Endothelial cell of umbilical vein (primary cell): ENCODE results near the gene HSP90AA1. TPM values are rescaled to one million over a fixed set of nuclear protein-coding genes. Genes with fewer than 3 reads are reported as not detected.

Source experiments
- BruUV-seq: library from RNA; stranded (reverse); fragments of 400-500 nt; replicated peaks from 2 replicates; lab custom pipeline; 2021; lab: Mats Ljungman, UMichigan
- CTCF ChIA-PET: fragments of 300-600, 350-600 bp; sonication (Branson Sonifier 250); formaldehyde crosslinking; loops from one replicate; lab custom pipeline; 2021; ENCODE audit warnings: antibody characterized with exemption, inconsistent platforms; lab: Charles Lee
- POLR2A ChIA-PET: fragments of 300-600, 350-600 bp; sonication (Branson Sonifier 250); formaldehyde crosslinking; loops from one replicate; lab custom pipeline; 2021; ENCODE audit warnings: antibody characterized with exemption, inconsistent platforms; lab: Charles Lee
- DNase-seq: peaks from one replicate; pipeline ENCODE4 v3.0.0-alpha.2; 2011; ENCODE audit warnings: low read depth, low spot score
- FAIRE-seq: peaks from 2 replicates; lab custom pipeline; 2011; peaks lifted over from hg19 to GRCh38; lab: Jason Lieb, UNC
- H2AFZ ChIP-seq: 2 replicates; pipeline ENCODE4 v1.6.0; 2012; ENCODE audit warnings: low read depth, low read length, control low read depth, inconsistent platforms
- H3K27ac ChIP-seq: 2 replicates; pipeline ENCODE4 v1.5.1; 2011; ENCODE audit warnings: low read depth, mild to moderate bottlenecking, control low read depth, low read length, moderate library complexity; ENCODE audit not compliant: insufficient read depth
- H3K27me3 ChIP-seq, 2 experiments: 2 replicates each; pipeline versions ENCODE4 v1.6.0 to v1.6.1; 2011; ENCODE audit warnings: low read length in 2 of 2, mixed read lengths in 1 of 2; ENCODE audit not compliant: control insufficient read depth in 2 of 2, insufficient read depth in 2 of 2
- H3K36me3 ChIP-seq, 2 experiments: 2 replicates in 1 of 2; 3 replicates in 1 of 2; pipeline ENCODE4 v1.5.1; 2011; ENCODE audit warnings: low read length in 2 of 2, mild to moderate bottlenecking in 1 of 2, moderate library complexity in 1 of 2; ENCODE audit not compliant: control insufficient read depth in 2 of 2, insufficient read depth in 2 of 2; ENCODE audit errors: extremely low read depth in 1 of 2
- H3K4me1 ChIP-seq: 3 replicates; pipeline ENCODE4 v1.5.1; 2011; ENCODE audit warnings: mild to moderate bottlenecking, low read length; ENCODE audit not compliant: control insufficient read depth, insufficient read depth; ENCODE audit errors: extremely low read depth
- H3K4me2 ChIP-seq: 2 replicates; pipeline ENCODE4 v1.6.1; 2011; ENCODE audit warnings: low read length, control low read depth, mixed read lengths; ENCODE audit not compliant: insufficient read depth
- H3K4me3 ChIP-seq, 3 experiments: fragments of 200-600 bp in 1 of 3; sonication (generic), shearing (Covaris generic) in 1 of 3; replicated peaks in 1 of 3; 2 replicates each; pipeline ENCODE4 v1.5.1; 2011 to 2016; ENCODE audit warnings: control low read depth in 3 of 3, low read length in 3 of 3, mild to moderate bottlenecking in 2 of 3, inconsistent platforms in 1 of 3, low read depth in 1 of 3, moderate library complexity in 1 of 3; ENCODE audit not compliant: insufficient read depth in 1 of 3
- H3K79me2 ChIP-seq: 2 replicates; pipeline ENCODE4 v1.6.0; 2012; ENCODE audit warnings: low read length, inconsistent platforms; ENCODE audit not compliant: control insufficient read depth, insufficient read depth
- H3K9ac ChIP-seq: replicated peaks from 2 replicates; pipeline ENCODE3; 2011; ENCODE audit warnings: low read length, control low read depth; ENCODE audit not compliant: insufficient read depth; ENCODE audit errors: extremely low read depth
- H3K9me1 ChIP-seq: replicated peaks from 3 replicates; pipeline ENCODE4 v1.6.0; 2011; ENCODE audit warnings: mild to moderate bottlenecking, low read length; ENCODE audit not compliant: control insufficient read depth, insufficient read depth; ENCODE audit errors: extremely low read depth
- H3K9me3 ChIP-seq: replicated peaks from 2 replicates; pipeline ENCODE4 v1.5.1; 2012; ENCODE audit warnings: low read length, inconsistent platforms; ENCODE audit not compliant: control insufficient read depth, insufficient read depth
- H4K20me1 ChIP-seq: replicated peaks from 2 replicates; pipeline ENCODE3; 2011; ENCODE audit warnings: mild to moderate bottlenecking, low read length; ENCODE audit not compliant: control insufficient read depth, insufficient read depth; ENCODE audit errors: extremely low read depth
- EZH2 ChIP-seq: IDR thresholded peaks from 2 replicates; pipeline ENCODE4 v1.6.1; 2012; ENCODE audit warnings: borderline replicate concordance, low read depth, mild to moderate bottlenecking, moderate library complexity, low read length, inconsistent platforms; ENCODE audit not compliant: severe bottlenecking
- FOS ChIP-seq: IDR thresholded peaks from 2 replicates; pipeline ENCODE4 v1.6.1; 2011; ENCODE audit warnings: mild to moderate bottlenecking, low read length, moderate library complexity, borderline replicate concordance; ENCODE audit not compliant: insufficient read depth
- GATA2 ChIP-seq: IDR thresholded peaks from 2 replicates; pipeline ENCODE4 v1.7.0; 2011; ENCODE audit warnings: low read depth, mild to moderate bottlenecking, moderate library complexity, mixed read lengths, low read length; ENCODE audit not compliant: insufficient read length, insufficient read depth
- JUN ChIP-seq: IDR thresholded peaks from 2 replicates; pipeline ENCODE4 v1.6.1; 2011; ENCODE audit warnings: borderline replicate concordance, low read depth; ENCODE audit not compliant: insufficient read length, insufficient read depth
- MYC ChIP-seq: IDR thresholded peaks from one replicate; pipeline ENCODE4 v1.6.1; 2011; ENCODE audit warnings: mild to moderate bottlenecking, low read depth, low read length
- POLR2A ChIP-seq: IDR thresholded peaks from 2 replicates; pipeline ENCODE4 v1.6.1; 2012; ENCODE audit warnings: low read depth, mild to moderate bottlenecking, control low read depth, low read length
- POLR2AphosphoS5 ChIP-seq: IDR thresholded peaks from 2 replicates; pipeline ENCODE4 v1.6.1; 2012; ENCODE audit warnings: low read depth, mild to moderate bottlenecking, control low read depth, low read length, moderate library complexity; ENCODE audit not compliant: insufficient read depth
- dilution Hi-C: fragments of 300-500 bp; cut with MboI; formaldehyde crosslinking; loops from one replicate; pipeline ENCODE4 v1.15.0; 2019; ENCODE audit warnings: low sequenced_read_pairs; ENCODE audit not compliant: extremely low pct_ligation_motif_present
- intact Hi-C: fragments of 100-400 bp; cut with micrococcal nuclease; formaldehyde crosslinking; loops from one replicate; pipeline ENCODE4 v1.10.0; 2022
- polyA plus RNA-seq, 4 experiments: library from polyadenylated mRNA; depleted of rRNA in 3 of 4; stranded (reverse) in 3 of 4; unstranded in 1 of 4; fragments of >200 nt; gene quantifications; 2 replicates each; pipeline versions ENCODE4 v1.2.1 to v1.2.3, GENCODE V29; 2011 to 2012; ENCODE audit warnings: missing spikeins in 1 of 4
- total RNA-seq: library from RNA; stranded (reverse); gene quantifications from 2 replicates; pipeline ENCODE4 v1.2.3, GENCODE V29; 2021
- TF ChIP-seq, protein P1 (sequence below), 2 donors: IDR thresholded peaks; 1 replicate in 1 of 2; 2 replicates in 1 of 2; pipeline ENCODE4 v1.5.1; 2011; ENCODE audit warnings: low read length in 2 of 2, mild to moderate bottlenecking in 2 of 2, moderate library complexity in 2 of 2, control low read depth in 1 of 2, inconsistent platforms in 1 of 2, low read depth in 1 of 2; ENCODE audit not compliant: insufficient read depth in 1 of 2; ENCODE audit errors: extremely low read depth in 1 of 2
- TF ChIP-seq, protein P2 (sequence below): IDR thresholded peaks from 2 replicates; pipeline ENCODE4 v1.6.1; 2011; ENCODE audit not compliant: insufficient read depth, insufficient read length

HSP90AA1 gene
- total and polyA plus RNA-seq, 2 donors (not counting 3 experiments of a cell fraction or from before 2014, with no cell fraction given), result 266 to 540 TPM

DNA sequence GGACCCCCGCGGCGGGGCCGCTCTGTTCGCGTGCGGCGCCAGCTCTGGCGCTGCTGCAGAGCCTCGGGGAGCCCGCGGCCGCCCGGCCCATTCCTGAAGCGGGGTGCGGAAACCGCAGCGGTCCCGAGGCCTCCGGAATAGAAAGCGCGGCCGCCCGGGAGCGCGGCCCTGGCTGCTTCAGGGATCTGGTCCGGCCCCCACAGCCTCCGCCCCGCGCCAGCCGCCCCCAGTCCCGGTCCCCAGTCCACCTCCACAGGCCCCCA is 204 bp downstream of the HSP90AA1 start:
- ChIA-PET POLR2A (no interaction called here), CTCF (no interaction called here)
- Histone ChIP-seq H3K79me2 (peaks cover 51% of the 10 kb centered on the region), H3K9me1 (no peaks in the 10 kb centered on the region), H4K20me1 (peaks cover 3% of the 10 kb centered on the region), H3K27me3 (no peaks in the 10 kb centered on the region), H3K9me3 (no peaks in the 10 kb centered on the region), H3K36me3 (peaks cover 15 to 23% of the 10 kb centered on the region in 2 experiments), H3K4me3 (peak overlapping the region; percentile 88 to 96 (median 96)), H3K27ac (peak overlapping the region; percentile 86), H2AFZ (no peak overlapping the region), H3K4me1 (peaks cover 40% of the 10 kb centered on the region), H3K9ac (peak overlapping the region; percentile 96), H3K4me2 (peak overlapping the region; percentile 72)
- TF ChIP-seq GATA2, result no peak
- no peak for TF ChIP-seq JUN
- TF ChIP-seq MYC, result no peak
- TF ChIP-seq POLR2A, result no peak
- no peak for TF ChIP-seq EZH2
- TF ChIP-seq, protein P1, sequence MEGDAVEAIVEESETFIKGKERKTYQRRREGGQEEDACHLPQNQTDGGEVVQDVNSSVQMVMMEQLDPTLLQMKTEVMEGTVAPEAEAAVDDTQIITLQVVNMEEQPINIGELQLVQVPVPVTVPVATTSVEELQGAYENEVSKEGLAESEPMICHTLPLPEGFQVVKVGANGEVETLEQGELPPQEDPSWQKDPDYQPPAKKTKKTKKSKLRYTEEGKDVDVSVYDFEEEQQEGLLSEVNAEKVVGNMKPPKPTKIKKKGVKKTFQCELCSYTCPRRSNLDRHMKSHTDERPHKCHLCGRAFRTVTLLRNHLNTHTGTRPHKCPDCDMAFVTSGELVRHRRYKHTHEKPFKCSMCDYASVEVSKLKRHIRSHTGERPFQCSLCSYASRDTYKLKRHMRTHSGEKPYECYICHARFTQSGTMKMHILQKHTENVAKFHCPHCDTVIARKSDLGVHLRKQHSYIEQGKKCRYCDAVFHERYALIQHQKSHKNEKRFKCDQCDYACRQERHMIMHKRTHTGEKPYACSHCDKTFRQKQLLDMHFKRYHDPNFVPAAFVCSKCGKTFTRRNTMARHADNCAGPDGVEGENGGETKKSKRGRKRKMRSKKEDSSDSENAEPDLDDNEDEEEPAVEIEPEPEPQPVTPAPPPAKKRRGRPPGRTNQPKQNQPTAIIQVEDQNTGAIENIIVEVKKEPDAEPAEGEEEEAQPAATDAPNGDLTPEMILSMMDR (IDR thresholded peaks at IDR 0.05; ENCODE audit: extremely low read depth in 1 of 2, insufficient read depth in 1 of 2, low read depth in 1 of 2, low read length in 2 of 2), result no peak
- TF ChIP-seq FOS, result no peak
- TF ChIP-seq, protein P2, sequence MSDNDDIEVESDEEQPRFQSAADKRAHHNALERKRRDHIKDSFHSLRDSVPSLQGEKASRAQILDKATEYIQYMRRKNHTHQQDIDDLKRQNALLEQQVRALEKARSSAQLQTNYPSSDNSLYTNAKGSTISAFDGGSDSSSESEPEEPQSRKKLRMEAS, result no peak
- no peak for TF ChIP-seq POLR2AphosphoS5
- dilution Hi-C loops (no loop called here), intact Hi-C loops (loop anchor here (2.0 to 5.0 kb wide), 4 partner anchors 16 to 326 kb away; partner anchors contain the start of genes DYNC1H1 and PPP2R5C)
- FAIRE-seq, result no peak
- no peak for DNase-seq
- BruUV-seq, result no TSS peak
